ENCODE measurements around the gene DCHS1.
A peak's percentile ranks its signal among the peaks of the same experiment; 100 is the strongest.

The DCHS1 gene

GRCh38 chr11:6673523-6674218 is 18.1 kb upstream of the DCHS1 start:
- DNase-seq (ENCODE audit: low read depth): no peak

GRCh38 chr11:6671991-6672390 is 16.4 kb upstream of the DCHS1 start:
- DNase-seq (ENCODE audit: low read depth): no peak

GRCh38 chr11:6670202-6670830 is 14.7 kb upstream of the DCHS1 start:
- no peak for DNase-seq (ENCODE audit: low read depth)

GRCh38 chr11:6667733-6668374 is 12.2 kb upstream of the DCHS1 start:
- peak; percentile 70 for DNase-seq (ENCODE audit: low read depth)

GRCh38 chr11:6666302-6667183 is 10.9 kb upstream of the DCHS1 start:
- no peak for DNase-seq (ENCODE audit: low read depth)

- peak; percentile 28 for DNase-seq (ENCODE audit: low read depth)
Observed at GRCh38 chr11:6664551-6664950, 8.9 kb upstream of the DCHS1 start.

GRCh38 chr11:6663794-6664469 is 8.3 kb upstream of the DCHS1 start:
- DNase-seq (ENCODE audit: low read depth): no peak

GRCh38 chr11:6660712-6661111 is 5.1 kb upstream of the DCHS1 start:
- no peak for DNase-seq (ENCODE audit: low read depth)

GRCh38 chr11:6658647-6659046 is 3.0 kb upstream of the DCHS1 start:
- no peak for DNase-seq (ENCODE audit: low read depth)

GRCh38 chr11:6657346-6657745 is 1.7 kb upstream of the DCHS1 start:
- no peak for DNase-seq (ENCODE audit: low read depth)

- DNase-seq (ENCODE audit: low read depth): no peak
Observed at GRCh38 chr11:6656936-6657335, 1.3 kb upstream of the DCHS1 start.

- DNase-seq (ENCODE audit: low read depth): no peak
Observed at GRCh38 chr11:6656584-6656915, 941 bp upstream of the DCHS1 start.

- DNase-seq (ENCODE audit: low read depth): peak; percentile 51
Observed at GRCh38 chr11:6655020-6655789, 404 bp downstream of the DCHS1 start.

- no peak for DNase-seq (ENCODE audit: low read depth)
Observed at GRCh38 chr11:6654281-6655019, 1.2 kb downstream of the DCHS1 start.

- DNase-seq (ENCODE audit: low read depth): no peak
Observed at GRCh38 chr11:6653656-6654055, 2.0 kb downstream of the DCHS1 start.

- DNase-seq (ENCODE audit: low read depth): no peak
Observed at GRCh38 chr11:6653097-6653496, 2.5 kb downstream of the DCHS1 start.

GRCh38 chr11:6652182-6652581 is 3.4 kb downstream of the DCHS1 start:
- DNase-seq (ENCODE audit: low read depth): no peak

GRCh38 chr11:6650980-6651379 is 4.6 kb downstream of the DCHS1 start:
- peak; percentile 29 for DNase-seq (ENCODE audit: low read depth)

- DNase-seq (ENCODE audit: low read depth): no peak
Observed at GRCh38 chr11:6650104-6650503, 5.5 kb downstream of the DCHS1 start.

- DNase-seq (ENCODE audit: low read depth): no peak
Observed at GRCh38 chr11:6648501-6648900, 7.1 kb downstream of the DCHS1 start.

- no peak for DNase-seq (ENCODE audit: low read depth)
Observed at GRCh38 chr11:6647836-6648235, 7.8 kb downstream of the DCHS1 start.

Measured in ELR (cell line).